ENCODE measurements around the gene CAMK2G.

GRCh38 chr10:73881221-73881919, 7.0 kb upstream of the CAMK2G start:
- TF ChIP-seq CTCF (IDR thresholded peaks at IDR 0.05) = no peak
- TF ChIP-seq TEAD4 (IDR thresholded peaks at IDR 0.05; ENCODE audit: borderline replicate concordance, insufficient read depth) = no peak
- TF ChIP-seq MXI1 (IDR thresholded peaks at IDR 0.05; ENCODE audit: low read depth, low read length) = no peak
- no peak for TF ChIP-seq FOXM1 (IDR thresholded peaks at IDR 0.05; ENCODE audit: low read depth)
- TF ChIP-seq GABPA (IDR thresholded peaks at IDR 0.05; ENCODE audit: low read depth) = no peak
- TF ChIP-seq EP300 (IDR thresholded peaks at IDR 0.05; ENCODE audit: borderline replicate concordance in 1 of 2, low read depth in 1 of 2, low read length in 1 of 2) = no peak
- TF ChIP-seq EZH2phosphoT487 (IDR thresholded peaks at IDR 0.05; ENCODE audit: borderline replicate concordance, low read depth) = no peak
- no peak for TF ChIP-seq PBX3 (IDR thresholded peaks at IDR 0.05)
- no peak for TF ChIP-seq MAX (IDR thresholded peaks at IDR 0.05; ENCODE audit: low read depth)
- no peak for TF ChIP-seq RXRA (IDR thresholded peaks at IDR 0.05; ENCODE audit: borderline replicate concordance, low read depth)
- TF ChIP-seq RFX5 (IDR thresholded peaks at IDR 0.05; ENCODE audit: low read length) = no peak
